Activated CD4-positive, alpha-beta T cell treated with anti-CD3 and anti-CD28 coated beads, Interleukin-2, amount 50 U/mL, for 24 hours (primary cell): ENCODE measurements around the gene SLAIN2.
"Not testable (repeated sequence)": the region's sequence is repeated elsewhere in the genome, so short reads cannot be mapped to it uniquely, and the experiment has no call there.

Experiments
- DNase-seq, 2 donors: peaks; one replicate each; pipeline ENCODE4 v3.0.0-alpha.2; 2020; ENCODE audit warnings: low read depth in 1 of 2, low spot score in 1 of 2

The SLAIN2 gene

DNA sequence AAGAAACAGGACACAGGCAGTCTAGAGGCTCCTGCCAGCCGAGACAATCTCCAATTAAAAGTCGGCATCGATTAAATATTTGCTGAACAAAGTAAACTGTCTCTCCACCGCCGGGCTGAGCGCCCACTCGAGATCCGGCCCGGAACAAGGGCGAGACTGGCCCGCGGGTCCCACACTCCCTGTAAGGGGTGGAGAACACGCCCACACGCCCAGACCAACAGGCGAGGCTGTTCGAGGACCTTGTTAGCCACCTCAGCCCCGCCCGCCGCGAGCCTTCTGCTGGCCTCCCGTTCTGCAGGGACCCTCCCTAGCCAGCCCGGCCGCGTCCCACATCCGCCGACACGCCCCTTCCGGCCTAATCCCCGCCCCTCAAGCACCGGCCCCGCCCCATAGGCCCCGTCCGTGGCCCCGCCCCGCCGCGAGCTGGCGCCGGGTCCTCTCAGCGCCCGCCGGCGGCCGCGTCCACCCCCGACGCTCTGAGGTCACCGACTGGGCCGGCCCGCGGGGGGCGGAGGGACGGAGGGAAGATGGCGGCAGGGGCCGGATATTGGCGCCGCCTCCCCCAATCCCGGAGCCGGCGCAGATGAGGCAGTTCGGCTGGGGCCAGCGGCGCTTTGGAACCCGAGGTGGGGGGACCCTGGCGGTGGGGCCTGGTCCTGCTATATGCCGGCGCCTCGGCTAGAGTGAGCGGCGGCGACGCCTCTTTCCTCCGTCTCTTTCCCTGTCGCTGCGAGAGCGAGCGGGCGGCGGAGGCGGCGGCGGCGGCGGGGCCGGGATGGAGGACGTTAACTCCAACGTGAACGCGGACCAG, at the start of gene SLAIN2:
TSS of gene SLAIN2 (plus strand) at position 565 of the 811 bp plus-strand sequence. CDS start at position 776, 211 bp downstream.
- peak; percentile 95 to 100 for DNase-seq

DNA sequence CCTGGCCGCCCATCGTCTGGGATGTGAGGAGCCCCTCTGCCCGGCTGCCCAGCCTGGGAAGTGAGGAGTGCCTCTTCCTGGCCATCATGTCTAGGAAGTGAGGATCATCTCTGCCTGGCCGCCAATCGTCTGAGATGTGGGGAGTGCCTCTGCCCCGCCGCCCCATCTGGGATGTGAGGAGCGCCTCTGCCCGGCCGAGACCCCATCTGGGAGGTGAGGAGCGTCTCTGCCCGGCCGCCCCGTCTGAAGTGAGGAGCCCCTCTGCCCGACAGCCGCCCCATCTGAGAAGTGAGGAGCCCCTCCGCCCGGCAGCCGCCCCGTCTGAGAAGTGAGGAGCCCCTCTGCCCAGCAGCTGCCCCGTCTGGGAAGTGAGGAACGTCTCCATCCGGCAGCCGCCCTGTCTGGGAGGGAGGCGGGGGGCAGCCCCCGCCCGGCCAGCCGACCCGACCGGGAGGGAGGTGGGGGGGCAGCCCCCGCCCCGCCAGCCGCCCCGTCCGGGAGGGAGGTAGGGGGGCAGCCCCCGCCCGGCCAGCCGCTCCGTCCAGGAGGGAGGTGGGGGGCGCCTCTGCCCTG, 49.0 kb upstream of the SLAIN2 start:
- DNase-seq: not testable (repeated sequence)

DNA sequence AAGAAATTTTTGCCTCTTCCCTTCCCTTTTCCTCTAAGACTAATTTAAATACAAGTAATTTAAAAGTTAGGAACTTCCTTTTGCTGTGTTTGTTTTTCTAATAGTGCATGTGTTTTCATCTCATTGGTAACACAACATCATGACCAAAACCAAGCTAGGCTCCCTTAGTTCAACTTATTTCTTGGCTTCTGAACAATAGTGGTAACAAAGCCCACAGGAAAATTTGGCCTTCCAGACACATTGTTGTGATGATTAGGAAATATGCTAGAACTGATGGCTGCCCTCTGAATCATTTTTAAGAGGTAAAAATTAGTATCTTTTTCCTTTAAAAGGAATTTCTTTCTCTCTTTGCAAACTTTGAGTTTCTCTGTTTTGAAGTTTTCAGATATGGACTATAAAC, 46.2 kb upstream of the SLAIN2 start:
- DNase-seq: no peak

DNA sequence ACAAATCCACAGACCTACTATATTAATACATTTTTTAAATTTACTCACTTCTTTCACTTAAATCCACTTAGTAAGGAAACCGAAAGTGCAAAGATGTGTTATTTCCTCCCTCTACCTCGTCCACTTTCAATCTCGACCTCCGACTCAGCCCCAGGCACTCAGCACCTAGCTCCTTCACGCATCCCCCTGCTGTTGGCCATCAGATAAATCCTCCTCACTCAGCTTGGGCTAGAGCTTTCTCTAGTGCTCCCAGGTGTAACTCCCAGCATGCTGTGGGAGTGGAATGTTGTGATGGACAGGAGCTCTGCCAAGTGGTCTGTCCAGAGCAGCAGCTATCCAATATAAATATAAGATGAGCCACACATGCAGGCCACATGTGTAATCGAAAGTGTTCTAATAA, 45.0 kb upstream of the SLAIN2 start:
- no peak for DNase-seq

DNA sequence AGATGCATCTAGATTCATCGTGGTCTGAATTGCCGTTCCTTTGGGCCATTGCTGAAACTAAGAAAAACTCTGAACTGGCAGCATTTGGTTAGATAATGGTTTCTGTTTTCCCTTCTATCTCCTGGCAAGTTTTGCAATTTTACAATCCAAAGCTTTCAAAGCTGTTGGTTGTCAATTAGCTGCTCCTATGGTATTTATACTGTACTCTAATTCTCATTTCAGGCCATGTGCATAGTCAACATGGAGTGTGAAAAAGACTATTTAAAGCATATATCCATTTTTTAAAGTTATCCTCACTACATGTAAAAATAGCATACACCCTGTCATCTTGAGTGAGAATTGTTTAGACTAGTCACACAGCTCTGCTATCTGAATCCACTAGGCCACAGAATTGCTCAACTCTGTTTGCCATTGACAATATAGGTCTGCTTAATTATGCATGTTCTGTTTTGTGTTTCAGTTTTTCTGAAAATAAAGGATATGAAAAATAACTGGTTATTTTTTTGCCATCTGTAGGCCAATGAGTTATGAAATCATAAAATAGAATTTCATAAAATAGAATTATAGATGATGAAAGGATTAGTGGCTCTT, 44.0 kb upstream of the SLAIN2 start:
- DNase-seq: no peak

DNA sequence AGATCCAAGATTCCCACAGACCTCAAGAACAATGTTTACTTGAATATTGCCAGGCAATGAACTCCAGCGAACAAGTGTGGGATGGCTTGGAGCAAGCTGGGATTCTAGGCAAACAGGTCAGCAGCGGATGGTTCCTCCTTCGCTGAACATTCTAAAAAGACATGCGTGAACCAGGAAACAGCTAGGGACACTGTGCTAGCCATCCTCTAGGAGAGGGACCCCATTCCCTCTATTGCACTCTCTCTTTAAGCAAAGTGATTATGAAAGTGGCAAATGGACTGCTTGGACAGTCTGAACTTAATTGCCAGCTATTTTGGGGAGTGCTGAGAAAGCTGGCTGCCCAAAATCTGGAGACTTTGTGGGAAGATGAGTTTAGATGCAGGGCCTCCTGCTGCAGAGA, 41.8 kb upstream of the SLAIN2 start:
- DNase-seq: no peak

DNA sequence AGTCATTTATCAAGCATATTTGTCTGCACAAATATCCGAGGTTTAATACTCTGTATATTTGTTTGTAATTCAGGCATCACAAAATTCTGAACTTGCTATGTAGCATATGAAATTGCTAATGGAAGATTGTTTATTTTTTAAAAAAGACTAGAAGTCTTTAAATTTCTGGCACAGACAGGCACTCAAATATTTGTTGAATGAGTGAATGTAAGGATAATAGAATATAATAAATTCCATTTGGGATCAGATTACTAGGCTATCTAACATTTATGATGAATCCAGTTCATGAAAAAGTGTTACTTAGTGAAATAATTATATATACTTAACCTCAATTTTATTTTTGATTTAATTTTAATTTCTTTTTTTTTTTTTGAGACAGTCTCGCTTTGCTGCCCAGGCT, 41.3 kb upstream of the SLAIN2 start:
- DNase-seq: no peak

DNA sequence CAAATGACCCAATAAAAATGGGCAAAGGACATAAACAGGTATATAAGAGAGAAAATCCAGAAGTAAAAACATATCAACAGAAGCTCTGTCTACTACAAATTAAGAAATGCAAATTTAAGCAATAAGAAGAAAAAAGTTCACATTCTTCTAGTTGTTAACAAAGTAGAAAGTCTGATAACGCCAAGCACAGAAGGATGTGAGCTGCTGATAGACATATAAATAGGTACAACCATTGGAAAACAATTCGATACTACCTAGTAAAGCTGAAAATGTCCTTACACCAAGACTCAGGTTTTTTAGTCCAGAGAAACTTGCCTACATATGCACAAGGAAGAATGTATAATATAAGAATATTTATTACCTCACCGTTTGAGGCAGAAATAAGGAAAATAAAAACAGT, 35.8 kb upstream of the SLAIN2 start:
- no peak for DNase-seq

DNA sequence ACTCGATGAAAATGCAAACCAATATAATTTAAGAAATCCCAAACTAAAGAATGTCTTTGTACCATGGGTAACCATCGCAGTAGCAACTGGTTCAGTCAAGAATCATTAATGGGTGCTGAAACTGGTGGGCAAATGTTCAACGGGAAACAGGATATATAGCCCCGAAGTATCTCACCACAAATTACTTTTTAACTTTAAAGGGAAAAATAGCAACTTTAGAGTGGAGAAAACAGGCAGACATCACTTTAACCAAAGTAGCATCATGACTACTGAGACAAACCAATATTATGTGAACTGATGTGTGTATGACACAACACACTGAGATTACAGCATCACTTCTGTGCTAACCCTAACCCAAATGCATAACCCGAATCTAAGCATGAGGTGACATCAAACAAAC, 33.8 kb upstream of the SLAIN2 start:
- no peak for DNase-seq

DNA sequence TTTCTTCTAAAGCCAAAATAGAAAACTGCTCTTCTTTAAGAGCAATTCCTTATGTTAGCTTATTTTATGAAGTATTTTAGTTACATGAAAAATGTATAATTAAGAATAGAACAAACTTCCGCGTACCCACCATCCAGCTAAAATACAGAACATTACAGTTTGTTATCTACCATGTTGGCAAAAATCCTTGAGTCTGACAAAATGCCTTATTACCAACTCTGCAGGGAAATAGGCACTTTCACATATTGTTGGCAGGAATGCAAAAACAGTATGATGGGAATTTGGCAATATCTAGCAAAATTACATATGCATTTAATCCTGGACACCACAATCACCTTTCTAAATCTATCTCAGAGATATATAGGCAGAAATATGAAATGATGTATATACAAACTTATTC, 32.4 kb upstream of the SLAIN2 start:
- DNase-seq: no peak

DNA sequence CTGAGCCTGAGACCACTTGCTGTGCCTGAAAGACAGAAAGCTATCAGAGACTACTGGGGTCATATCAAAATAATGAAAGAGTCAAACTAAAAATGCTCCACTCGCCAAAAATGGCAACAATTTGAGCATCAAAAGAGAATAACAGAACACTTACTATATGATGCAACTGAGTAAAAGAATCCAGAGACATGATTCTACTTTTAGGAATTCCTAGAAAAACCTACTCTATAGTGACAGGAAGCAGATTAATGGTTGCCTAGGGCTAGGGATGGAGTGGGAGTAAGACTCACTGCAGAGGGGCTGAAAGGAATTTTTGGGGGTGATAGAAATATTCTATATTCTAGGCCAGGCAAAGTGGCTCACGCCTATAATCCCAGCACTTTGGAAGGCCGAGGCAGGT, 29.4 kb upstream of the SLAIN2 start:
- no peak for DNase-seq

DNA sequence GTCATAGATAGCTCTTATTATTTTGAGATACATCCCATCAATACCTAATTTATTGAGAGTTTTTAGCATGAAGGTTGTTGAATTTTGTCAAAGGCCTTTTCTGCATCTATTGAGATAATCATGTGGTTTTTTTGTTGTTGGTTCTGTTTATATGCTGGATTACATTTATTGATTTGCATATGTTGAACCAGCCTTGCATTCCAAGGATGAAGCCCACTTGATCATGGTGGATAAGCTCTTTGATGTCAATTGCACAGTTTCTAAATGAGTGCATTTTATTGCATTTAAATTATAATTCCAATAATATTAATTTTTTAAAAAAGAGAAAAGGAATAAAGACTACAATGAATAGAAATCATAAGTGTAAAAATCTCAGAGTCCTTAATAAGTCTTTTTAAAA, 26.6 kb upstream of the SLAIN2 start:
- DNase-seq: not testable (repeated sequence)

DNA sequence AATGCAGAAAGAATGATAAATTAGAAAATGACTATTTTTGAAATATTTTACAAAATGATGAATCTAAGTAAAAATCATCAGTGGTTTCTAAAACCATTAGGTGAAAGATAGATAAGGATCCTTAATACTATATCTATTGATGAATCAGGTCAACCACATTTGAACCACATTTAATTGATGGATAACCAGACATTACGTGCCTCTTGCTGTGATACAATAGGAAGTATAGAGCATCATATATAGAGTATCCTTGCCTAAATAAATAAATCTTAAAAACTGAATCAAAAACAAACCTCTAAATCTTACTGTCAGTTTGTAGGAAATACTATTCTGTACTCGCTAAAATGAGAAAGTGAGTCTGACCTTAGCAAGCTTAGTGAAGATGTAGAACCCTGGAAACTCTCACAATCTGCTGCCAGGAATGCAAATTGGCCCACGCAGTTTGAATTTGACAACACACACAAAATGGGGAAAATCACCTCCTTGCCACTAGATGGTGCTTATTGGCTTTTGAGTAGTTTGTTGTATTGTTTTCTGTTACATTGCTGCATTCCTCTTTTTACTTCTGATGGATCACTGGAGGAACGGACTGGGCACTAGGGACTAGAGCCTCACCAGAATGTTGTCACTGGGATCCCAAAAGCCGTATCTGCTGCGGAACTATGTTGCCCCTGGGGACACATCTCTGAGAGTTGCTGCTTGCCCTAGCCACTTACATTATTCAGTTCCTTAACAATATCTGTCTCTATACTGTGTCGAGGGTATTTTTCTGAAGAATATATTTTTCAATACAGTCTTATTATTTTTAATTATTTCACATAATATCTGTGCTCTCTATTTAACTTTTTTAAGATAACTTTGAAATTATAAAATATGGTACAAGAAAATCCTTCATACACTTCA, 25.4 kb upstream of the SLAIN2 start:
- peak in 1 of 2 donors; percentile 20 for DNase-seq

DNA sequence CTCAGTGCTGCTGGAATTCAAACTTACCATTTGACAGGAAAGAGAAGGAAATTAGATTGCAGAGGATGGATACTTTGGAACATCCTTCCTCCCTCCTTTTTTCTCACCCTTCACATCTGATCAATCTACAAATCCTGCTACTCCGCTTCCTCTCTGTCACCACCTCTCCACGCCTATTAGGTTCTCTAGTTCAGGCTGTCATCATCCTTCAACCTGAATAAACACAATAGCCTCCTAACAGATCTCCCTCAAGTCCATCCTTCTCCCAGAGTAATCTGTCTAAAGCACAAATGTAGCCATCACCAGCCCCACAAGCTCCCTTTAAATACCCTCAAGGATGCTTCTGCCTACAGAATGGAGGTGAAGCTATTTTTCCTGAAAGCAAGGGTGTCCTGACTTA, 20.0 kb upstream of the SLAIN2 start:
- DNase-seq: no peak

DNA sequence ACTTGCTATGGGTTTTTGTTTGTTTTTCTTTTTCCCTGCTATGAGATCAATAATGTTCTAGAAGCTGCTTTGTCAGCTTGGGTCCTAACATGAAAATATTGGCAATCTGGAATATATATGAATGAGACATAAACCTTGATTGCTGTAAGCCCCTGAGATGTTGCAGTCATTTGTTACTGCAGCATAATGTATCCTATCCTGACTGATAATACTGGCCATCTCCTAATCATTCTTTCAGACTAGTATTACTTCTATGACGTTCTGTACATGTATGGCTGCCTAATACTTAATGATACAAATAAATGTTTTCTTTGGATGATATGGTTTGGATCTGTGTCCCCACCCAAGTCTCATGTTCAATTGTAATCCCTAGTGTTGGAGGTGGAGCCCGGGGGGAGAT, 19.3 kb upstream of the SLAIN2 start:
- DNase-seq: no peak

DNA sequence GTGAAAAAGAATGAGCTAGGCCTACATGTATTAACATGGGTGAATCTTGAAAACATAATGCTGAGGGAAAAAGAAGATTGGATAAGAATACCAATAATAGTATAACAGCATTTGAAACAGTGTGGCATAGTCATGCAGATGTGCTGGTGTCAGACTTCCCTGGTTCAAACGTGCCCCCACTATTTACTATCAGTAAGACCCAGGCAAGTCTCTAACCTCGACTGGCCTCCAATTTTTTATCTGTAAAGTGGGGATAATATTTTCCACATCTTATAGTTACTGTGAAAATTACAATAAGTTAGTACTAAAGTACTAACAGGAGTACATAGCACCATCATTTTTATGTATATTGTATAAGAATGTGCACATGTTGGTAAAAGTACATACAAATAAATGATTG, 17.0 kb upstream of the SLAIN2 start:
- no peak for DNase-seq

DNA sequence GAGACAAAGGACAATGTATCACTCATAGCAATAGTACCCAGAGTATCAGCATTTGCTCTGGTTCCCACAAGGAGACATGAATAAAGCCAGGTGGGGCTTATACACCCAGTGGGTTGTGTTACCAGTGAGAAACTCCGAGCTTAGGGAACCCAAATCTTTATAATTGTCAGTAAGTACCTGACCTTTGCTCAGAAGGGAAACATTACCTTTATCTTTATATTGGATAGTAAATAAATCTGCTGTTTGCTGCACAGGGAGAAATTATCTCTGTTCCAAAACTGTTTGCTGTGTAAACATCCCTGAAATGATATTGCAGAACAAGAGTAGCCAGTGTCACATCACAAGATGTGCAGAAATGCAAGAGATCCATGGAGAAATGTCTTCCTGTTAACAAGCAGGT, 12.1 kb upstream of the SLAIN2 start:
- DNase-seq: no peak

DNA sequence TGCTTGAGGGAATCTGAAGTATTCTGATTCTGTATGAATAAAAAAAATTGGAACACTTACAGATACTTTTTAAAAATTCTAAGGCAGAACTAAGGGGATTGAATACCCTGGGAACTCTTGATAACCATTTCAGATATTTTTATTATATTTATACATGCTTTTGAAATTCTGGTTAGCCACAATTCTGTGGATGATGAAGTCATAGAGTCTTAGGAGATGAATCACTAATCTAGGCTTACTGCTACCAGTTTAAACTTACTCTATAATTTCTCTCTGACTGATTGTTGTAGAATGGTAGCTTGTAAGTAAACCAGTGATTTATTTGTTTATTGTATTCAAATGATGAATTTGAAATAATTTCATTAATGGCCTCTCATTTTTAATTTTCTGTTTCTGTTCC, 11.4 kb upstream of the SLAIN2 start:
- no peak for DNase-seq

DNA sequence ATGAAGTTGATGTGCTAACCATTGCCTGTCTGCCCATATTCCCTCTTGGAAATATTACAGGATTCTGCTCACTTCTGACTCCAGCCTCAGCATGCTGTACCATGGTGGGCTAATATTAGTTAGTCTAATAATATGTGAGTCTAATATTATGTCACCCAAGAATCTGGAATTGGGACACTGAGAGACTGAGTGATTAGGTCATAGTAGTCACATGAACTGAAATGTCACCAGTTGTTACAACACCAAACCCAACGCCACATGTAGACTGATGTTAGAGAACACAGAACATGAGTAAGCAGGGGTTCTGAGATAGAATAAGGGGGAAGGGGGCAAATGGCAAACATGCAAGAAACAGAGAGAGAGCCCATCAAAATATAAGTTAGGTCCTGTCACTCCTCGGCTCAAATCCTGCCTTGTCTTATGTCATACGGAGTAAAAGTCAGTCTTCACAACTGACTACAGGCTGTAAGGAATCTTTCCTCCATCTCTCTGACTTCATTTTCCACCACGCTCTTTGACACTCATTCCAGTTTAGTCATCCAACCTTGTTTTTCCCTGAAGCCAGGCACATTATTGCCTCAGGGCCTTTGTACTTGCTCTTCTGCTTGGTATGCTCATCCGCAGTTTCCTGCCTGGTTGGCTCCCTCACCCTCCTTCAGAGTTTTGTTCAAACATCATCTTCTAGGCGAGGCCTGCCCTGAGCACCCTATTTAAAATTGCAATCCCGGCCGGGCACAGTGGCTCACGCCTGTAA, 9.6 kb upstream of the SLAIN2 start:
- DNase-seq: no peak

DNA sequence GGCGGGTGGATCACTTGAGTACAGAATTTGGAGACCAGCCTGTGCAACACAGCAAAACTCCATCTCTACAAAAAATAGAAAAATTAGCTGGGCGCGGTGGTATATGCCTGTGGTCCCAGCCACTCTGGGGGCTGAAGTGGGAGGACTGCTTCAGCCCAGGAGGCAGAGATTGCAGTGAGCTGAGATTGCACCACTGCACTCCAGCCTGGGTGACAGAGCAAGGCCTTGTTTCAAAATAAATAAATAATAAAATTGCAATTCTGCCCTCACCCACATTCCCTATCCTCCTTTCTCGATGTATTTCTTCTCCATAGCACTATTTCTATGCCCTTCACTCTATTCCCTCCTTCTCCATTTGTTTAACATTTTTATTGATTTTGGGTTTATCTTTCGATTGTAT, 8.7 kb upstream of the SLAIN2 start:
- DNase-seq: no peak

DNA sequence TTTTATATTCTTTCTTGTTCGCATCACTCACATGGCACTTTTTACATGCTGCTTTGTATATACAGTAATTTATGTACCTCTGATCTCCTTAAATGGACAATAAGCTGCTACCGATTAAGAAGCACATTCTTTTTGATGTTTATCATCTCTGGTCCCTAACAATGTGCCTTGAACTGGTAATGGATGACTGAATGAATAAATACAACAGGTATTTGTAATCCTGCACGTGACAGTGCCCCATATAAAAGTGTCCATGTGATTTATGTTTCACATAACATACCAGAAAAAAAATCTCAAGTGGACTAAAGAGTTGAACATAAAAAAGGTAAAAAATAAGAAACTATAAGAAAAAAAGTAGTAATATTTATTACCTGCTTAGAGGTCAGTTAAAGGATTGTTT, 7.7 kb upstream of the SLAIN2 start:
- no peak for DNase-seq
